Left hindlimb (tissue), 1 donor: Measurements from ENCODE around the gene TMEM254.
"Not testable (repeated sequence)": the region's sequence is repeated elsewhere in the genome, so short reads cannot be mapped to it uniquely, and the experiment has no call there.

Experiments
- DNase-seq: peaks from one replicate; pipeline ENCODE4 v3.0.0-alpha.2; 2018

Gene TMEM254

GRCh38 chr10:80133687-80134086 lies 55.2 kb downstream of the TMEM254 start:
- DNase-seq, result not testable (repeated sequence)

- DNase-seq, result peak; percentile 95
These were observed 57.7 kb downstream of the TMEM254 start for GRCh38 chr10:80136134-80136571.

- DNase-seq, result peak; percentile 81
These were observed 58.8 kb downstream of the TMEM254 start for GRCh38 chr10:80137031-80137862.

GRCh38 chr10:80137920-80138319 lies 59.5 kb downstream of the TMEM254 start:
- DNase-seq, result no peak

GRCh38 chr10:80139265-80139664 lies 60.8 kb downstream of the TMEM254 start:
- DNase-seq, result no peak

- no peak for DNase-seq
These were observed 61.8 kb downstream of the TMEM254 start for GRCh38 chr10:80140251-80140650.

- DNase-seq, result no peak
These were observed 63.4 kb downstream of the TMEM254 start for GRCh38 chr10:80141696-80142460.
